ENCODE measurements around the gene OGDH. TPM values are rescaled to one million over a fixed set of nuclear protein-coding genes. Genes with fewer than 3 reads are reported as not detected.

Gene OGDH
- total RNA-seq, 6 experiments from 2014 or later: 46.6 to 63.2 (median 55.8) TPM

DNA sequence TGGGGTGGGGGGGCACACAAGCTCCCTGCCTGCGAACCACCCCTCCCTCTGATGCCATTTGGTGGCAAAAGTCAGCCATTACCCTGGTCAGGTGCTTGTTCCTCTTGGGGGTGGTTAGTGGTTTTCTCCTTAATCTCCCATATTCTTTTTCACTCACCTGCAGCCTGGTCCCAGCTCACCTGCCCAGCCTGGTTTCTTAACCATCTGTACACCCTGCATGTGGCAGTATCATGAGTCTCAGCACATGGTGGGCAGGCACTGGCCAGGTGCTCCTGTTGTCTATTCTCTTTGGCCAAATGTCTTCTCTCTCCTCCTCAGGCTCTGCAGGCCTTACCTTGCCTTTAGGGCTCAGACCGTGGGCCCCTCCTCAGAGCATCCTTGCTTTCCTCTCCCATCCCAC is 30.5 kb downstream of the OGDH start:
- ATAC-seq: no peak
- peak in 1 of 3 donors; percentile 36 for DNase-seq
- Histone ChIP-seq H3K27me3 (no peaks in the 10 kb centered on the region), H3K27ac (no peak overlapping the region), H3K4me1 (peaks cover 0 to 38% (median 10%) of the 10 kb centered on the region in 4 donors), H3K36me3 (no peaks in the 10 kb centered on the region), H3K4me3 (no peak overlapping the region), H3K9me3 (no peaks in the 10 kb centered on the region)
- WGBS (ENCODE audit: insufficient coverage, low coverage, low lambda C conversion rate, missing lambda C conversion rate): 92% methylated on average over 2 of the region's 2 CpGs
- TF ChIP-seq, protein P1, sequence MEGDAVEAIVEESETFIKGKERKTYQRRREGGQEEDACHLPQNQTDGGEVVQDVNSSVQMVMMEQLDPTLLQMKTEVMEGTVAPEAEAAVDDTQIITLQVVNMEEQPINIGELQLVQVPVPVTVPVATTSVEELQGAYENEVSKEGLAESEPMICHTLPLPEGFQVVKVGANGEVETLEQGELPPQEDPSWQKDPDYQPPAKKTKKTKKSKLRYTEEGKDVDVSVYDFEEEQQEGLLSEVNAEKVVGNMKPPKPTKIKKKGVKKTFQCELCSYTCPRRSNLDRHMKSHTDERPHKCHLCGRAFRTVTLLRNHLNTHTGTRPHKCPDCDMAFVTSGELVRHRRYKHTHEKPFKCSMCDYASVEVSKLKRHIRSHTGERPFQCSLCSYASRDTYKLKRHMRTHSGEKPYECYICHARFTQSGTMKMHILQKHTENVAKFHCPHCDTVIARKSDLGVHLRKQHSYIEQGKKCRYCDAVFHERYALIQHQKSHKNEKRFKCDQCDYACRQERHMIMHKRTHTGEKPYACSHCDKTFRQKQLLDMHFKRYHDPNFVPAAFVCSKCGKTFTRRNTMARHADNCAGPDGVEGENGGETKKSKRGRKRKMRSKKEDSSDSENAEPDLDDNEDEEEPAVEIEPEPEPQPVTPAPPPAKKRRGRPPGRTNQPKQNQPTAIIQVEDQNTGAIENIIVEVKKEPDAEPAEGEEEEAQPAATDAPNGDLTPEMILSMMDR (IDR thresholded peaks at IDR 0.05): no peak
- TF ChIP-seq POLR2A (IDR thresholded peaks at IDR 0.05): no peak
- intact Hi-C loops (cut with DNase I): no loop called here

DNA sequence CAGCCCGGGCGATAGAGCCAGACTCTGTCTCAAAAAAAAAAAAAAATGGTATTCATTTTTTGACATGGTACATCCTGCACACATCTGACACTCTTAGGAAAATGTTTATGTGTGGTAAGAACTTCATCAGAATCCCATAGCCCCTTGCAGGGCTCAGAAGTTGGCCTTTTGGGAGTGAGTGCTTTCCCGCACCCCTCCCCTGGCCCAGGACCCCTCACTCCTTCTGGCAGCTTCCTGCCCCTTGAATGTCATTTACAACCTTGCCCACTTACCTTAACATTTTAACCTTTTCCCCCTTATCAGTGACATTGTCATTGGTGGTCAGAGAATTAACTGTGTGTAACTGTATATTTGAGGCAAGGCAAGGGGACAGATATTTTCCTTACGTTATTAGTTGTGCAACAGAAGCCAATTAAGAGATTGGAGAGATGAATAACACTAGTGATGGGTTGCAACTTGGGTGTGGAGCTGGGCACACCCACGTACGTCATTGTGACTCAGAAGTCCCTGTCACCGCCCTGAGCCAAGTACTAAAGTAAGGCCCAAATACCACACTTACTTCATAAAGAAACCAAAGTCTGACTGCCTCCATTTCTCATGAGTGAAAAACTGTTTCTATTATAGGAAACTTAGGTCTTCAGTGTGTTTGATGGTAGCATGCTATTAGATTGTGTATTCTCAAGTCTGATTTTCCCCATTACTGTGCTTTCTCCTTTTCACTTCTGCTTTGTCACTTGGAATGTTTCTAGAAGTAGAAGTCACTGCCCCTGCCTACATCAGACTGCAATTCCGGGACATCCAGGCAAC is 31.6 kb downstream of the OGDH start:
- Histone ChIP-seq H3K9me3 (no peaks in the 10 kb centered on the region), H3K4me3 (no peak overlapping the region), H3K27me3 (no peaks in the 10 kb centered on the region), H3K36me3 (no peaks in the 10 kb centered on the region), H3K4me1 (peaks cover 0 to 34% (median 10%) of the 10 kb centered on the region in 4 donors), H3K27ac (peak overlapping the region; percentile 44 to 72 (median 50))
- peak in 1 of 3 donors; percentile 23 for DNase-seq
- 61% methylated on average over 7 of the region's 8 CpGs for WGBS (ENCODE audit: insufficient coverage, low coverage, low lambda C conversion rate, missing lambda C conversion rate)
- ATAC-seq: peak in 2 of 4 donors; percentile 19 to 23
- intact Hi-C loops (cut with DNase I): no loop called here
- TF ChIP-seq, protein P1 (IDR thresholded peaks at IDR 0.05): no peak
- no peak for TF ChIP-seq POLR2A (IDR thresholded peaks at IDR 0.05)

DNA sequence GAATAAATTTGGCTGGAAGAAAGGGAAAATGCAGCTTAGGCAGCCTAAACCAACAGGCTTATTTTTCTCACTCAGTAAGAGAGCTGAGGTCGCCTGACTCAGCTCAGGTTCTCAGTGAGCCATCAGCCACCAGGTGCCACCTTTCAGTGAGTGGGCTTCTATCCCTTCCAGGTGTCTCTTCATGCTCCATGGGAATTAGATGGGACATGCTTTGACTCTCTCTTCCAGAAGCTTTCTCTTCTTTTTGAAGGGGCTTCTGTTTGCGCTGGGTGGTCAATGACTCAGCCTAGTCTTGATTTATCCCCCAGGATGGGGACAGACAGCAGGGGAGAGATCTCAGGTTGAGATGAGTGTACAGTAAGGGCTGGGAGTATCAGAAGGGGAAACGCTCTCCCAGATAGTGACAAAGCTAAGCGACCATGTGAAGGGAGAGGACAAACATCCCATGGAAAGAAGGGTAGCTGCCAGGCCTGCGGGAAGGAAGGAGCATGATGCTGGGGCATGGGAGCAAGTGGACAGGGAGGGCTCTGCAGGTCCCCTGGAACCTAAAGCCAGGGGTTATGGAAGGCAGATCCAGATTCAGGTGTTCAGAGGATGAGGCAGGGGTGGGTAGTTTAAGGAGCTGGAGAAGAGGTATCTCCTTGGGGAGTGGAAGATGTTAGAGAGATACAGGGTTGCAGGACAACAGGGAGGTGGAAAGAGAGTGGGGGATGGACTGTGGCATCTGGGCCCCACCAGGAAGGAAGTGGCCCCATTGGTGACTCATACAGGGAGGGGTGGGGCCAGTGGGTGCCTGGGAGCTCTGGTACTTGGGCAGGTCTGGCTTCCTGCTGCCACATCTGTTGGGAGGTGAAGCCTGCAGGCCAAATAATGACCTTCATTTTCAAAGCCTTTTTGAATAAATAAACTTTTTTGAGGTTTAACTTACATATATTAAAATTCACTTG is 32.5 kb downstream of the OGDH start:
- Histone ChIP-seq H3K27ac (peak overlapping the region; percentile 44 to 72 (median 50)), H3K4me1 (peaks cover 0 to 26% (median 6%) of the 10 kb centered on the region in 4 donors), H3K27me3 (no peaks in the 10 kb centered on the region), H3K4me3 (no peak overlapping the region), H3K36me3 (no peaks in the 10 kb centered on the region), H3K9me3 (no peaks in the 10 kb centered on the region)
- ATAC-seq: peak; percentile 66 to 78 (median 68)
- TF ChIP-seq, protein P1 (IDR thresholded peaks at IDR 0.05): no peak
- TF ChIP-seq POLR2A (IDR thresholded peaks at IDR 0.05): no peak
- 63% methylated on average over 4 of the region's 5 CpGs for WGBS (ENCODE audit: insufficient coverage, low coverage, low lambda C conversion rate, missing lambda C conversion rate)
- intact Hi-C loops (cut with DNase I): no loop called here
- peak; percentile 60 to 67 (median 67) for DNase-seq

DNA sequence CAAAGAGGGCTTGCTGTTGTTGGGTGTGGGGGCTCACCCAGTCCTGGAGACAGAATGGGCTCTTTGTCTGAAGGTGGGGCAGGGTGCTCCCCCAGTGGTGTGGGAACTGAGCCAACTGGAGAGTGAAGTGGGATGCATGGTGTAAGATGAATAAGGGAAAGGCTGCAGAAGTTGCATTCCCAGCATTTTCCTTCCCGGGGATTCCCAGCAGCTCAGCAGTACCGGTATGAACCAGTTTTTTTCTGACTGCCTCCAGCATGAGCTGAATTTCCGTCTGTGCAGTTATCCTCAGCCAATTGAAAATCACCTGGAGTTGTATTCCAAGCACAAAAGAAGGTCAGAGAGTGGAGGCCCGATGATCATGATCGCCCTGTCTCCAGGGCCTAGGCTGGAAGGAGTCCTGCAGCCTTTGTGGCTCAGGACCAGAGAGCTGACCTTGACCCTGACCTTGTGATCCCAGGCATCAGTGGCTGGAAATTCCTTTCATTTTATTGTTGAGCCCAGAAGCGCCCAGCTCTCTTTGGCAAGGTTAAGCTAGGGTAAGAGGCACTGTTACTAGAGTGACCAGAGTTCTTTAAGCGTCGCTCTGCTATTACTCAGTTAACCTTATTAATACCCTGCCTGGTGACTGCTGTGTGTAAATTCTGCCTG is 33.4 kb downstream of the OGDH start:
- DNase-seq: peak in 2 of 3 donors; percentile 28 to 54
- H3K4me1 ChIP-seq: peaks cover 0 to 17% (median 2%) of the 10 kb centered on the region in 4 donors
- intact Hi-C loops (cut with DNase I): no loop called here

More for the DNA sequence above, 33.4 kb downstream of the OGDH start:
- no peaks in the 10 kb centered on the region for H3K27me3 ChIP-seq
- no peaks in the 10 kb centered on the region for H3K36me3 ChIP-seq
- no peak for TF ChIP-seq POLR2A (IDR thresholded peaks at IDR 0.05)
- TF ChIP-seq, protein P1 (IDR thresholded peaks at IDR 0.05): no peak
- no peaks in the 10 kb centered on the region for H3K9me3 ChIP-seq
- peak; percentile 52 to 68 (median 64) for ATAC-seq
- 24% methylated on average over 8 of the region's 8 CpGs for WGBS (ENCODE audit: insufficient coverage, low coverage, low lambda C conversion rate, missing lambda C conversion rate)
- H3K27ac ChIP-seq: peak overlapping the region; percentile 5 to 72 (median 44)
- H3K4me3 ChIP-seq: no peak overlapping the region
